Caco-2 (cell line): ENCODE results near the gene RPS6KA2. TPM values are rescaled to one million over a fixed set of nuclear protein-coding genes. Genes with fewer than 3 reads are reported as not detected.

Source experiments
- BruUV-seq: library from RNA; stranded (reverse); fragments of 400-500 nt; replicated peaks from 2 replicates; lab custom pipeline; 2021; lab: Mats Ljungman, UMichigan
- CTCF ChIA-PET: fragments of 300-600 bp; sonication (Branson Sonifier 250); formaldehyde crosslinking; loops from one replicate; lab custom pipeline; 2022; ENCODE audit warnings: antibody characterized with exemption; lab: Charles Lee
- POLR2A ChIA-PET: fragments of 300-600 bp; sonication (Branson Sonifier 250); formaldehyde crosslinking; loops from one replicate; lab custom pipeline; 2022; ENCODE audit warnings: antibody characterized with exemption; lab: Charles Lee
- DNase-seq, 2 experiments: peaks; one replicate each; pipeline versions ENCODE4 v3.0.0 to v3.0.0-alpha.2; 2020 to 2022
- H3K27me3 ChIP-seq: replicated peaks from 2 replicates; pipeline ENCODE4 v1.6.0; 2011; ENCODE audit warnings: low read length; ENCODE audit not compliant: control insufficient read depth, insufficient read depth
- H3K36me3 ChIP-seq: 2 replicates; pipeline ENCODE4 v1.5.1; 2011; ENCODE audit warnings: low read length; ENCODE audit not compliant: control insufficient read depth, insufficient read depth
- H3K4me1 ChIP-seq: fragments of 250-450 bp; sonication (Bioruptor Pico); 2 replicates; pipeline ENCODE4 v1.5.1; 2020; ENCODE audit warnings: mild to moderate bottlenecking
- H3K4me3 ChIP-seq: 2 replicates; pipeline ENCODE4 v1.5.1; 2011; ENCODE audit warnings: low read depth, mild to moderate bottlenecking, control low read depth, low read length
- H3K9me3 ChIP-seq: fragments of 250-450 bp; sonication (Bioruptor Pico); 2 replicates; pipeline ENCODE4 v1.5.1; 2020; ENCODE audit warnings: mild to moderate bottlenecking, moderate library complexity
- H3K27ac Mint-ChIP-seq: one replicate; pipeline ENCODE4 v1.8.0; 2022; ENCODE audit warnings: mixed read lengths; ENCODE audit not compliant: unreplicated experiment
- H3K27me3 Mint-ChIP-seq: one replicate; pipeline ENCODE4 v1.8.0; 2022; ENCODE audit warnings: mixed read lengths; ENCODE audit not compliant: insufficient read depth, unreplicated experiment
- H3K36me3 Mint-ChIP-seq: one replicate; pipeline ENCODE4 v1.8.0; 2022; ENCODE audit warnings: mild to moderate bottlenecking, mixed read lengths; ENCODE audit not compliant: insufficient read depth, unreplicated experiment
- H3K4me1 Mint-ChIP-seq: one replicate; pipeline ENCODE4 v1.8.0; 2022; ENCODE audit warnings: low read depth, mixed read lengths; ENCODE audit not compliant: unreplicated experiment
- H3K4me3 Mint-ChIP-seq: one replicate; pipeline ENCODE4 v1.8.0; 2022; ENCODE audit warnings: mild to moderate bottlenecking, moderate library complexity, mixed read lengths; ENCODE audit not compliant: unreplicated experiment
- H3K9me3 Mint-ChIP-seq: one replicate; pipeline ENCODE4 v1.8.0; 2022; ENCODE audit warnings: mixed read lengths; ENCODE audit not compliant: unreplicated experiment
- CTCF ChIP-seq, 2 experiments: fragments of 200-600 bp in 1 of 2; IDR thresholded peaks; 1 replicate in 1 of 2; 2 replicates in 1 of 2; pipeline versions ENCODE4 v1.5.1 to v1.8.0; 2011 to 2022; ENCODE audit warnings: antibody characterized with exemption in 1 of 2, control low read depth in 1 of 2, inconsistent platforms in 1 of 2, low read depth in 1 of 2, low read length in 1 of 2, mild to moderate bottlenecking in 1 of 2, moderate library complexity in 1 of 2; ENCODE audit not compliant: insufficient read depth in 1 of 2, severe bottlenecking in 1 of 2, unreplicated experiment in 1 of 2
- intact Hi-C: fragments of 100-400 bp; cut with micrococcal nuclease; formaldehyde crosslinking; loops from one replicate; pipeline ENCODE4 v1.10.0; 2022; ENCODE audit not compliant: unreplicated experiment
- total RNA-seq: library from RNA; stranded (reverse); gene quantifications from 2 replicates; pipeline ENCODE4 v1.2.3, GENCODE V29; 2022

Gene RPS6KA2
- total RNA-seq, 1 experiment from 2014 or later: 5.6 TPM

GRCh38 chr6:166470863-166471410, 156.1 kb downstream of the RPS6KA2 start:
- POLR2A ChIA-PET: no interaction called here
- no peak for DNase-seq
- Mint-ChIP-seq H3K4me3 (no peak overlapping the region), H3K27me3 (peaks cover 14% of the 10 kb centered on the region), H3K27ac (no peak overlapping the region), H3K4me1 (peaks cover 9% of the 10 kb centered on the region), H3K36me3 (no peaks in the 10 kb centered on the region), H3K9me3 (no peaks in the 10 kb centered on the region)
- CTCF ChIA-PET: no interaction called here
- no peak for TF ChIP-seq CTCF (IDR thresholded peaks at IDR 0.05; ENCODE audit: insufficient read depth in 1 of 2, low read depth in 1 of 2, low read length in 1 of 2, severe bottlenecking in 1 of 2, unreplicated experiment in 1 of 2)
- Histone ChIP-seq H3K4me1 (peaks cover 1% of the 10 kb centered on the region; the same call in 1 of the 2 replicates), H3K4me3 (no peak overlapping the region), H3K9me3 (no peaks in the 10 kb centered on the region), H3K27me3 (no peaks in the 10 kb centered on the region), H3K36me3 (no peaks in the 10 kb centered on the region)
- no TSS peak for BruUV-seq
- intact Hi-C loops: no loop called here

GRCh38 chr6:166470029-166470862, 156.8 kb downstream of the RPS6KA2 start:
- no peaks in the 10 kb centered on the region for H3K9me3 Mint-ChIP-seq
- no peak for TF ChIP-seq CTCF (IDR thresholded peaks at IDR 0.05; ENCODE audit: insufficient read depth in 1 of 2, low read depth in 1 of 2, low read length in 1 of 2, severe bottlenecking in 1 of 2, unreplicated experiment in 1 of 2)
- peaks cover 9% of the 10 kb centered on the region for H3K4me1 Mint-ChIP-seq
- intact Hi-C loops: no loop called here
- H3K36me3 Mint-ChIP-seq: no peaks in the 10 kb centered on the region
- DNase-seq: no peak
- H3K27me3 ChIP-seq: no peaks in the 10 kb centered on the region
- H3K4me3 ChIP-seq: no peak overlapping the region
- H3K36me3 ChIP-seq: no peaks in the 10 kb centered on the region
- H3K27ac Mint-ChIP-seq: no peak overlapping the region
- H3K27me3 Mint-ChIP-seq: peaks cover 13% of the 10 kb centered on the region
- H3K9me3 ChIP-seq: no peaks in the 10 kb centered on the region
- ChIA-PET CTCF (interaction anchor here (0.6 kb wide), 1 partner anchor 38 kb away, joined by 4 read pairs; no protein-coding TSS in a partner anchor), POLR2A (no interaction called here)
- peaks cover 6% of the 10 kb centered on the region; the same call in 1 of the 2 replicates for H3K4me1 ChIP-seq
- no TSS peak for BruUV-seq
- H3K4me3 Mint-ChIP-seq: no peak overlapping the region

GRCh38 chr6:166469426-166469961, 157.6 kb downstream of the RPS6KA2 start:
- no peak for TF ChIP-seq CTCF (IDR thresholded peaks at IDR 0.05; ENCODE audit: insufficient read depth in 1 of 2, low read depth in 1 of 2, low read length in 1 of 2, severe bottlenecking in 1 of 2, unreplicated experiment in 1 of 2)
- Histone ChIP-seq H3K27me3 (no peaks in the 10 kb centered on the region), H3K9me3 (no peaks in the 10 kb centered on the region), H3K36me3 (no peaks in the 10 kb centered on the region), H3K4me3 (no peak overlapping the region), H3K4me1 (peaks cover 6% of the 10 kb centered on the region; the same call in 1 of the 2 replicates)
- Mint-ChIP-seq H3K4me3 (no peak overlapping the region), H3K36me3 (no peaks in the 10 kb centered on the region), H3K27me3 (peaks cover 13% of the 10 kb centered on the region), H3K9me3 (no peaks in the 10 kb centered on the region), H3K27ac (no peak overlapping the region), H3K4me1 (peaks cover 9% of the 10 kb centered on the region)
- no TSS peak for BruUV-seq
- ChIA-PET CTCF (interaction anchor here (0.6 kb wide), 1 partner anchor 39 kb away, joined by 4 read pairs; no protein-coding TSS in a partner anchor), POLR2A (no interaction called here)
- DNase-seq: no peak
- intact Hi-C loops: no loop called here
